Esophagus squamous epithelium (tissue), 4 donors: ENCODE measurements around the gene MAN2A2.
A peak's percentile ranks its signal among the peaks of the same experiment; 100 is the strongest.

Experiments used
- CTCF ChIP-seq, 6 experiments: fragments of 450-650 bp in 4 of 6; fragments of 200-600 bp in 2 of 6; sonication (generic) in 2 of 6; IDR thresholded peaks; one replicate each; pipeline ENCODE4 v1.5.1; 2016 to 2019; ENCODE audit warnings: antibody characterized with exemption in 6 of 6, mild to moderate bottlenecking in 4 of 6, moderate library complexity in 4 of 6
- POLR2A ChIP-seq, 4 donors: fragments of 450-650 bp; IDR thresholded peaks; one replicate each; pipeline ENCODE4 v1.6.1; 2017; ENCODE audit warnings: antibody characterized with exemption in 4 of 4, mild to moderate bottlenecking in 4 of 4, moderate library complexity in 3 of 4

GRCh38 chr15:90883976-90884718 lies 19.0 kb upstream of the MAN2A2 start, which contains the start of gene FES:
- TF ChIP-seq CTCF (IDR thresholded peaks at IDR 0.05): no peak
- TF ChIP-seq POLR2A (IDR thresholded peaks at IDR 0.05): peak in 2 of 4 donors; percentile 55 to 66
